Activated CD8-positive, alpha-beta memory T cell treated with anti-CD3 and anti-CD28 coated beads for 1 hour (primary cell): ENCODE data around the gene TIAM2.
"Not testable (repeated sequence)": the region's sequence is repeated elsewhere in the genome, so short reads cannot be mapped to it uniquely, and the experiment has no call there.

ENCODE experiments used
- DNase-seq, 2 donors: peaks; one replicate each; pipeline ENCODE4 v3.0.0-alpha.2; 2020; ENCODE audit warnings: low read depth in 1 of 2; ENCODE audit errors: extremely low read depth in 1 of 2

TIAM2 gene

DNA sequence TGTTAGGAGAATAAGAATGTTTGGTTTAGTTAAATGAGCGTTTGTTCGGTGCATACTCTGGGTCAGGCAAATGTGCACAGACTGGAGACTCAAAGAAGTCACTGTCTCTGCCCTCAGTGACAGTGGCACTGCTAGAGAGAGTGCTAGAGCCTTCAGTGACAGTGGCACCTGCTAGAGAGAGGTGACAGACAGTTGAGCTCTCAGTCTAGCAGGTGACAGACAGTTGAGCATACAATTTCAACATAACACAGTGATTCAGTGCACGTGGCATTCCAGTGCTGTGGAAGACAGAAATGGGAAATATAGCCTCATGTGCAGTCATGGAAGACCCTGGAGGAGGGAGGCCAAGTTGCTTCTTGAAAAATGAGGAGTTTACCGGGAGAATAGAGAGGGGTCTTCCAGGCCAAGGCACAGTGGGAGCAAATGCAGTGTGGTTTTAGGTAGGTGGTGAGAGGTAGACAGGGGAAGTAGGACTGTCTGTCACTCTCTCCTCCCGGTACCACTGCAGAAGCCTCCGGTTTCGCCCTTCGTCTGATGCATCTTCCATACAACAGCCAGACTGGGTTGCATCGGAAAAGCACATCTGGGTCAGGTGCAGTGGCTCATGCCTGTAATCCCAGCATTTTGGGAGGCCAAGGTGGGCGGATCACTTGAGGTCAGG, 160.8 kb downstream of the TIAM2 start:
- DNase-seq: no peak

DNA sequence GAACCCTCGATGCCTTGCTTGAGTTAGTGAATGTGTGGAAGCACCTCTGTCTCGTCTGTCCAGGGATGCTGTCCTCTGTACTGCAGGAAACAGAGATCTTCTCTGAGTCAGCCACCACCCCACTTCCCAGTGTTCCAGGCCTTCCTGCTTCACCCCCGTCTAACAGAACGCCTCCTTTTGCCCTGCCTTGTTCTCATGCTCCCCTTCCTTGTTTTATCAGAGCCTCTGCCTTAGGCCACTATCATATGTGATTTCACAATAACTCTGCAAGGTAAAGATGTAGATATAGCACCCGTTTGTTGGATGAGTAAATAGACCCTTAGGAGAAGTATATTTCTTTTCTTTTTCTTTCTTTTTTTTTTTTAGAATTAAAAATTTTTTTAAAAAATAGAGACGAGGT, 162.0 kb downstream of the TIAM2 start:
- no peak for DNase-seq

- DNase-seq: no peak
Observed at GRCh38 chr6:155158030-155158843, 163.1 kb downstream of the TIAM2 start.

DNA sequence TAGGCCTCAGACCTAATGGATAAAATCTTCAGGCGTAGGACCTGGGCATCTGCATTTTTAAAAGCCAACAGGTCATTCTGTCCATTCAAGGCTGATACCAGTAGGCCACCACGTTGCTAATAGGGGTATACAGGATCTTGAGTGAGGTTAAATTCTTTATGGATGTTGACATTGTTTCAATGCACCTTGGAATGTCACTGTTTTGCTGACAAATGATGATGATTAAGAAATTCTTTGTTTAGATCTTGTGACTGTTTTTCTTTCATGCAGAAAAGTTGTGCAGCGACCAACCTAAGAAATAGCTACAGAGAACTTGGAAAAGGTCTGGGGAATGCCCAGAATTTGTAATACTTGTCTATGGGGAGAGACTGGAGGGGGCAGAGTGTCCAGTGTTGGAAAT, 167.6 kb downstream of the TIAM2 start:
- no peak for DNase-seq

GRCh38 chr6:155163601-155164000, 168.5 kb downstream of the TIAM2 start:
- no peak for DNase-seq

DNA sequence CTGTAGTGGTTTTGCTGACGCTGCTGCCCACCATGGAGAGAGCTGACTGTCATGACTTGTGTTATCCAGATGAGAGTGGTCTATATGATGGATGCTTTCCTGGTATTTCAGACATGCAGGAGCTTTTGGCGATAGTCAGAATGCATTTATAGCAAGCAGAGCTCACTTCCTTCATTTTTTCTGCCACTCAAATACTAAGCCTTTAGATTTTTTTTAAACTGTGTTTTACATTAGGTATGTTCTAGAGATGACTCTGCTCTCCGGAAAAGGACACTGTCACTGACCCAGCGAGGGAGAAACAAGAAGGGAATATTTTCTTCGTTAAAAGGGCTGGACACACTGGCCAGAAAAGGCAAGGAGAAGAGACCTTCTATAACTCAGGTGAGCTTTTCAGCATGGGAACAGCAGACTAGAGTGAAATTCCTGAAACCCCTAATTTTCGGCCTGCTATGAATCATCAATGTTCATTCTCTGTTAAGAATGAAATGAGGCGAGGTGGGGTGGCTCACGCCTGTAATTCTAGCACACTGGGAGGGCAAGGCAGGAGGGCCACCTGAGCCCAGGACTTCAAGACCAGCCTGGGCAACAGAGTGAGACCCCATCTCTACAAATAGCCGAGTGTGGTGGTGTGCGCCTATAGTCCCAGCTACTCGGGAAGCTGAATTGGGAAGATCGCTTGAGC, 170.1 kb downstream of the TIAM2 start:
- no peak for DNase-seq

- no peak for DNase-seq
Observed at GRCh38 chr6:155170519-155170918, 175.4 kb downstream of the TIAM2 start.

DNA sequence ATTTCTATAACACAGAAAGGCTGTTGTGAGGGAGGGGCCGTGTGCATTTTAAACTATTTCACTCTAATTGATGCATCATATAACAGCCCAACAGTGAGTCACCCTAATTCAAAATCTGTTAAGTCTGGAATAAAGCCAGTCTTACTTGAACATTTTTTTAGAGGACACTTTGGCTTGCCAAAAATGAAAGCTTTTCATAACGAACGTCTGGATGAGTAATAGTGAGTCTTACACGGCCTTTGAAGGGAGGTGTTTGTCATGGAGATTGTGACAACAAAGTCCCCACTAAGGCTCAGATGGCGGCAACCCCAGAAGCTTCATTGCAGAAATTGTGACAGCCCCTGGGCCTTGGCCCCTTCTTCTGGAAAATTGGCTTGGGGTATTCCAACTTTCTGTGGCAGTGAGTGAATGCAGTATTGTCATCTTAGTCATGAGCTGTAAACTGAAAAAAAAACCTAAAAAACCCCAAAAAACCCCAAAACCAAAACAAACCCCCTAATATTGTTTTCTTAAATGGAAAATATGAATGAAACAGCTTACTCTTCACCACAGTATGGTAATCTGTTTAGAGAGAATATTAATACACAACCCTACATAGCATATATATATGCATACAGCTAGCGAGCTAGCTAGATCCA, 176.1 kb downstream of the TIAM2 start:
- peak; percentile 32 to 50 for DNase-seq

GRCh38 chr6:155171747-155172449, 176.8 kb downstream of the TIAM2 start:
- no peak for DNase-seq

DNA sequence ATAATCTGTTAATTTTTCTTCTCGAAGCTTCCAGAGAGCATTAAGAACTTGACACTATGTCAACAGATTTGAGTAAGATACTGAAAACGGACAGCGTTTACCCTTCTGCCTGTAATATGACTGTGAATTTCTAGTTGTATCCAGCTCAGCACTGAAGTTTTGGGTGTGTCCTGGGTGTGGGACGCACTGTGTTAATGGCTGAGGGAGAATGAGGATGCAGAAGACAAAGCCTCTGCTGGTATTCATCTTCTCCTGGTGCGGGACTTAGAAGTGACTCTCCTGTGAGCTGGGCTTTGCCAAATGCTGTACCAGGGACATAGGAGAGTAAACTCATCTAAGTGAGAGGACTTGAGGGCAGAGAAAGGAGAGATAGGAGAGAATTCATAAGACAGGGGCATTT, 178.4 kb downstream of the TIAM2 start:
- no peak for DNase-seq

DNA sequence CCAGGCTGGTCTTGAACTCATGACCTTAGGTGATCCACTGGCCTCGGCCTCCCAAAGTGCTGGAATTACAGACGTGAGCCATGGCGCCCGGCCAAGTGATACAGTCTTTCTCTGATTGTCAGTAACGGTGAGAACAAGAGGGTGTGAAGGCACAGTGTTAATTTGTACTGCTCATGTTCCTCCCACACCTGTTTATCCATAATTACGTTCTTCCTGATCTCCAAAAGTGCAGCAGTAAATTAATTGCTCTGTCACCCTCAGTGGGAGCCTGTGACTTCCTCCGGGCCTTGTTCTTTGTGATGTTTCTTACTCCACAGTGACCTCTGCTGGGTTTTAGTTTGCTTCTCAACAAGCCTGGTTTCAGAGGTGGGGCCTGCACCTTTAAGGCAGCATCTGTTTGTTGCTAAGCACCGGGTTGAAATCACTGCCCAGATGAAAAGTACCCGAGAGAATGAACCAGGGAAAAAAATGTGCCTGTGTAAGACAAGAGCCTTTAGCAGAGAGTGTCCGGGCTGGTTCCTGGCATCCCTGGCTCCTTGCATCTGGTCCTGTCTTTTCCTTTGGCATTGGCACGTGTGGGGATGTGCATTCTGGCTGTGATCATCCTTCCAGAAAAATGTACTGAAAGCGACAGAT, 179.6 kb downstream of the TIAM2 start:
- peak in 1 of 2 donors; percentile 16 for DNase-seq

- no peak for DNase-seq
Observed at GRCh38 chr6:155177363-155177961, 182.3 kb downstream of the TIAM2 start.

- DNase-seq: no peak
Observed at GRCh38 chr6:155181498-155181897, 186.4 kb downstream of the TIAM2 start.

- DNase-seq: no peak
Observed at GRCh38 chr6:155182103-155182502, 187.0 kb downstream of the TIAM2 start.

DNA sequence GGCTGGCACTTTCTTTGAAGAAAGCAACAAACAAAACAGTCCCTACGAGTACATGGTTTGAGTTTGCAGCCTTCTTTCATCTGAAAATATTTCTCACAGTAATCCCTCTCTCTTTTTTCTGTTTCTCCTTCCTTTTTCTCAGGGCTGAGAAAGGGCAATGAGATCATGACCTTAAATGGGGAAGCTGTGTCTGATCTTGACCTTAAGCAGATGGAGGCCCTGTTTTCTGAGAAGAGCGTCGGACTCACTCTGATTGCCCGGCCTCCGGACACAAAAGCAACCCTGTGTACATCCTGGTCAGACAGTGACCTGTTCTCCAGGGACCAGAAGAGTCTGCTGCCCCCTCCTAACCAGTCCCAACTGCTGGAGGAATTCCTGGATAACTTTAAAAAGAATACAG, 188.0 kb downstream of the TIAM2 start:
- no peak for DNase-seq

GRCh38 chr6:155185041-155185440, 189.9 kb downstream of the TIAM2 start:
- not testable (repeated sequence) for DNase-seq

DNA sequence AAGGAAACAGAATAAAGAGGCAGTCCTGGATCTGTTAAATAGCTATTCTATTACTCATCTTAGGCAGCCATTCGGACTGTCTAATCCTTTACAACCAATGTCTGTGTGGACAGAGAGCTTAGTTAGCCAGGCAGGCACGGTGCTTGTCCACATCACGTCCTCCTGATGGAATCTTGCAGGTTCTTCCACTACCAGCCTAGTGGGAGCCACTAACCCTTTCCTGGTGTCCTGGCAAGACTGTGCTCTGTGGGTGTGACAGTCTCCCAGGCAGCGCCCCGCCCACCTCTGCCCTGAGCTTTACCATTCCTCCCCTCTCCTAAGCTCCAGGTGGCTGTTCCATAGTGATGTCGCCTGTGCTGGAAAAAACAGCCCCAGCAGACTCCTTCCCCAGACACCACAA, 190.4 kb downstream of the TIAM2 start:
- no peak for DNase-seq

- no peak for DNase-seq
Observed at GRCh38 chr6:155186052-155186658, 191.0 kb downstream of the TIAM2 start.

DNA sequence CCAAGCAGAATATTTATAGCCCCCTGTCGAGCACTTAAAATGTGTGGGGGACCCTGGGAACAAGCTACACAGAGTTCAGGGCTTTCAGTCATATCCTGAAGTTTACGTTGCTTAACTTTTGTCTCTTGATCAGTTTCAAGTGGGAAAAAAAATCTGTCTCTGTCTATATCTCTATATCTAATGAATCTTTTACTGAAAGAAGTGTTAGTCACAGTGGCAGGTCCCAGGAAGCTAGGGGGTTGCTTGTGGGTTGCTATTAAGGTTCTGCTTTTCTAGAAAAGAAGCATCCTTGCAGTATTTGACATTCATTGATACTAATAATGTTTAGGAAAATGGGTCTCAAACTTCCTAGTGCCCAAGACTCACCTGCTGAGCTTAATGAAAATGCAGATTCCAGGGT, 192.0 kb downstream of the TIAM2 start:
- DNase-seq: no peak
